Measurements from ENCODE around the gene RAPGEF6.
A peak's percentile ranks its signal among the peaks of the same experiment; 100 is the strongest.
"Not testable (repeated sequence)": the region's sequence is repeated elsewhere in the genome, so short reads cannot be mapped to it uniquely, and the experiment has no call there.

The RAPGEF6 gene

DNA sequence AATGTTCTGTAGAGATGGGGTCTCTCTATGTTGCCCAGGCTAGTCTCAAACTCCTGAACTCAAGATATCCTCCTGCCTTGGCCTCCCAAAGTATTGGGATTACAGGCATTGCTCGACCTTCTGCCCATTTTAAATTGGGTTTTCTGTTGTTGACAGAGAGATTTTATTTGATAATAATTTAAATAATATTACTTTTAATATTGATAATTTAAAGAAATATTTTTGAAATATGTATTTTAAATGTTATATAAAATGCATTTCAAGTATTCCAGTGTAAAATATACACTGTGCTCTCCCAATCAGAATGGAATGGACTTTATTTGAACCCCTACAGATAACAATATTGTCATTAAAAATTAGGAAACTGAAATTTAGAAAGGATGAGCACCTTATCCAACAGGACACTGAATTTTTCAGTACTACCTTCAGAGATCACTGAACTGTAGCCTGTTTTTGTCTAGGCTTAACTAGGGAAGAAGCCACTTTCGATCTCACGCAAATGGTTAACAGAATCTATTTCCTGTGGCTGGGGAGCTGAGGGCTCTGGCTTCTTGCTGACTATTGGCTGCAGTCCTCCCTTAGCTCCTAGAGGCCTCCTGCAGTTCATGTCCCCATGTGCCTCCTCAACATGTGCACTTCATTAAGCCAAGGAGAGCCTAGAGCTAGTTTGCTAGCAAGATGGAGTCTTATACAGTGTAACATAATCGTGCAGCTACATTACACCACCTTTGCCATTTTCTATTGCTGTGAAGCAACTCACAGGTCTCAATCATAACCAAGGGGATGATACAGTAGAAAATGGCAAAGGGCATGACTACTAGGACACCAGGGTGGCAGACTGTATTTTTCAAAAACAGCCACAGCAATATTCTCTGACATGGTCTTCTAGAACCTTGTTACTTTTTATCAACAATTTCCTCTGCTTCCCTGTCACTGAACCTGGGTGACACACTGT is 221.1 kb downstream of the RAPGEF6 start:
- no peaks in the 10 kb centered on the region for H3K27me3 Mint-ChIP-seq (ENCODE audit: low read depth, poor library complexity)
- H3K4me3 Mint-ChIP-seq, result no peak overlapping the region
- TF ChIP-seq, protein P1, sequence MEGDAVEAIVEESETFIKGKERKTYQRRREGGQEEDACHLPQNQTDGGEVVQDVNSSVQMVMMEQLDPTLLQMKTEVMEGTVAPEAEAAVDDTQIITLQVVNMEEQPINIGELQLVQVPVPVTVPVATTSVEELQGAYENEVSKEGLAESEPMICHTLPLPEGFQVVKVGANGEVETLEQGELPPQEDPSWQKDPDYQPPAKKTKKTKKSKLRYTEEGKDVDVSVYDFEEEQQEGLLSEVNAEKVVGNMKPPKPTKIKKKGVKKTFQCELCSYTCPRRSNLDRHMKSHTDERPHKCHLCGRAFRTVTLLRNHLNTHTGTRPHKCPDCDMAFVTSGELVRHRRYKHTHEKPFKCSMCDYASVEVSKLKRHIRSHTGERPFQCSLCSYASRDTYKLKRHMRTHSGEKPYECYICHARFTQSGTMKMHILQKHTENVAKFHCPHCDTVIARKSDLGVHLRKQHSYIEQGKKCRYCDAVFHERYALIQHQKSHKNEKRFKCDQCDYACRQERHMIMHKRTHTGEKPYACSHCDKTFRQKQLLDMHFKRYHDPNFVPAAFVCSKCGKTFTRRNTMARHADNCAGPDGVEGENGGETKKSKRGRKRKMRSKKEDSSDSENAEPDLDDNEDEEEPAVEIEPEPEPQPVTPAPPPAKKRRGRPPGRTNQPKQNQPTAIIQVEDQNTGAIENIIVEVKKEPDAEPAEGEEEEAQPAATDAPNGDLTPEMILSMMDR (IDR thresholded peaks at IDR 0.05), result no peak
- H3K36me3 Mint-ChIP-seq (ENCODE audit: low read depth), result peaks cover 29% of the 10 kb centered on the region
- DNase-seq, result no peak
- peaks cover 4% of the 10 kb centered on the region for H3K4me1 Mint-ChIP-seq
- H3K9me3 Mint-ChIP-seq, result peaks cover 17% of the 10 kb centered on the region
- H3K27ac Mint-ChIP-seq, result peak overlapping the region; percentile 55

DNA sequence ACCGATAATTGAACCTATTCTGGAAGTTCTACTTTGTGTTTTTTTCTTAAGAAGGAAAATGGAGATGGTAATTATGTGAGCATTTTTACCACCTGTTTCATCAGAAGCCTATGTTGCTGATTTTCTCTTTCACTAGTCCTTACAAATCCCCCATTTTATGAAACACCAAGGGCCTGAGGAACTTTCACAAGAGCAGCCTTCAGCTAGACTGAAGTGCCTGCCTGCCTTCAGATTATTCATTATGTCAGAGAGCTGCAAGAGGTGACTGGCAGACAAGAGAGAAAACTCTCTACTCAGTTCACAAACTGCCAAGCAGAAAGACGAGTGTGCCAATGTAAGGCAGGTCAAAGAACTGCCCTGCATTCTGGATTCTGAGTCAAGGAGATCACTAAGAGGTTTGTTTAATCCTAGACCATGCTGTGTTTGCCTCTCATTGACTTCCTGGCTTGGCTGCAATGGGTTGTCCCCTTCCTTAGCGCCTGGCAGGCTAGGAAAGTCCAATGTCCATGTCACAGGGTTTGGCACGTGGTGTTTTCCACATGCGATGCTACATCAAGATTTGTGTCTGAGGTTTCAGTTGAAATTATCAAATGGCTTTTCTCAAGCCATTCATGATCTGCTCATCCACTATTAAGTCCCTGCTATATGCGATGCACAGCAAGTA is 227.9 kb downstream of the RAPGEF6 start:
- Mint-ChIP-seq H3K9me3 (peaks cover 36% of the 10 kb centered on the region), H3K4me1 (no peaks in the 10 kb centered on the region), H3K4me3 (no peak overlapping the region), H3K27ac (no peak overlapping the region), H3K36me3 (ENCODE audit: low read depth) (peaks cover 72% of the 10 kb centered on the region), H3K27me3 (ENCODE audit: low read depth, poor library complexity) (no peaks in the 10 kb centered on the region)
- TF ChIP-seq, protein P1 (IDR thresholded peaks at IDR 0.05), result no peak
- DNase-seq, result no peak

DNA sequence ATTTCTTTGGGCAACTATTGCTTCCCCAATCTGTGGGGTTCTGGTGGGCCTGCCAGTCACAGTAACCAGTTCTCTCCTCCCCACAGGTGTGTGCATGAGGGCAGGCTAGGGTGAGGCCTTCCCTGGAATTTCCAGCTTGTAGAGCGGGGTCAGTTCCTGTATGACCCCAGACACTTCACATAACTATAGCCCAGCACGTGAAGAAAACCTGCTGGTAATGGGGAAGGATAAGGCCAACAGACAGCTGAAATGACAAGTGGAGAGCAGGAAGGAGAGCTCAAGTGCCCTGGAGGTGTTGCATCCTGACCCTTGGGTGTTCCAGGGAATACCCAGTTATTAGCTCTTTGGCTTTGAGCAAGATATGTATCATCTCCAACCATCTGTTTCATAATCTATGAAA is 229.0 kb downstream of the RAPGEF6 start:
- H3K27me3 Mint-ChIP-seq (ENCODE audit: low read depth, poor library complexity), result no peaks in the 10 kb centered on the region
- no peaks in the 10 kb centered on the region for H3K4me1 Mint-ChIP-seq
- peak overlapping the region; percentile 88 for H3K27ac Mint-ChIP-seq

DNA sequence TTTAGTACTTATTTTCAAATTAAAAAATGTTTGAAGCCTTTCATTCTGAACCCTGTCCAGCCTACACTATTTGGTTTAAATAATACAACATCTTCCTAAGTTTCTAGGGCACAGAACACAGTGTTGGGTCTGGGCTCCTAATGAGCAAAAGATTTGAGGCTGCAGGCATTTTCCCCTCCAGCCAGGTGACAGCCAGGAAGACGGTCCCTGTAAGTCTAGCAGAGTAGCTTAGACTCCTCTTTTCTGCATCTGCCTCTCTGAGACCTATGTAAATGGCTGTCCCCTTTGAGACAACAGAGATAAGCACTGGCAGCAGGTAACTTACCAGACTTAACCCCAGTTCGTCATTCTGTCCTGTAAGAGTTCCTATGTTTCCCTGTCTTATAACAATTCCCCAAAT is 229.4 kb downstream of the RAPGEF6 start:
- TF ChIP-seq, protein P1 (IDR thresholded peaks at IDR 0.05), result no peak
- DNase-seq, result no peak
- H3K4me1 Mint-ChIP-seq, result no peaks in the 10 kb centered on the region
- peaks cover 75% of the 10 kb centered on the region for H3K36me3 Mint-ChIP-seq (ENCODE audit: low read depth)
- H3K9me3 Mint-ChIP-seq, result peaks cover 39% of the 10 kb centered on the region
- H3K4me3 Mint-ChIP-seq, result no peak overlapping the region
- no peaks in the 10 kb centered on the region for H3K27me3 Mint-ChIP-seq (ENCODE audit: low read depth, poor library complexity)
- peak overlapping the region; percentile 88 for H3K27ac Mint-ChIP-seq

More for the DNA sequence above, 229.0 kb downstream of the RAPGEF6 start:
- Mint-ChIP-seq H3K4me3 (no peak overlapping the region), H3K9me3 (peaks cover 38% of the 10 kb centered on the region), H3K36me3 (ENCODE audit: low read depth) (peaks cover 75% of the 10 kb centered on the region)
- no peak for DNase-seq
- TF ChIP-seq, protein P1 (IDR thresholded peaks at IDR 0.05), result no peak

DNA sequence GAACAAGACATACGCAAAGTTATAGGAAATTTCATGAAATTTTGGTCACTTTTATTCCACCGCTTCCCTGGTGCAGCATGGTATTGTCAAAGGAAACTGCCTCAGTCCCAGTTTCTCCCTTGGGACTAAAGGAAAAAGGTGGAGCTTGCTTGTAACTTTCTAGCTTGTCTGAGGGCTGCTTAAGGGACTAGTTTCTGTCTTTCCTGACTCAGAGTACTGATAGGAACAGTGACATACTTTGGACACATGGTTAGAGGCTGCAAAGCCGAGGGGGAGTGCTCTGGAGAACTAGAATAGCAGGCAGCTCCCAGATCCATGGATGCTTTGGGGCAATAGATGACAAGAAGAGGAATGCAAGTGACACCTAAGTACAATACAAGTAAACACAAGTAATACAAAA is 234.4 kb downstream of the RAPGEF6 start:
- peaks cover 39% of the 10 kb centered on the region for H3K9me3 Mint-ChIP-seq
- no peak for DNase-seq
- H3K27me3 Mint-ChIP-seq (ENCODE audit: low read depth, poor library complexity), result peaks cover 8% of the 10 kb centered on the region
- peak overlapping the region; percentile 75 for H3K27ac Mint-ChIP-seq
- H3K4me1 Mint-ChIP-seq, result peaks cover 12% of the 10 kb centered on the region
- TF ChIP-seq, protein P1 (IDR thresholded peaks at IDR 0.05), result no peak
- no peak overlapping the region for H3K4me3 Mint-ChIP-seq
- peaks cover 83% of the 10 kb centered on the region for H3K36me3 Mint-ChIP-seq (ENCODE audit: low read depth)

DNA sequence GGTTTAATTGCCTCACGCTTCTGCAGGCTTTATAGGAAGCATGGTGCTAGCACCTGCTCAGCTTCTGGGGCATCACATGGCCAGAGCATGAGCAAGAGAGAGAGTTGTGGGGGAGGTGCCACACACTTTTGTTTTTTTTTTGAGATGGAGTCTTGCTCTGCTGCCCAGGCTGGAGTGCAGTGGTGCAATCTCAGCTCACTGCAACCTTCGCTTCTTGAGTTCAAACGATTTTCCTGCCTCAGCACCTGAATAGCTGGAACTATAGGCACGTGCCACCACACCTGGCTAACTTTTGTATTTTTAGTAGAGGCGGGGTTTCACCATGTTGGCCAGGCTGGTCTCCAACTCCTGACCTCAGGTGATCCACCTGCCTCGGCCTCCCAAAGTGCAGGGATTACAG is 236.0 kb downstream of the RAPGEF6 start:
- not testable (repeated sequence) for DNase-seq; H3K27ac Mint-ChIP-seq; H3K27me3 Mint-ChIP-seq (ENCODE audit: low read depth, poor library complexity); H3K4me3 Mint-ChIP-seq
- peaks cover 39% of the 10 kb centered on the region for H3K9me3 Mint-ChIP-seq
- peaks cover 83% of the 10 kb centered on the region for H3K36me3 Mint-ChIP-seq (ENCODE audit: low read depth)
- H3K4me1 Mint-ChIP-seq, result peaks cover 22% of the 10 kb centered on the region
